ENCODE results near the gene ESAM.
A peak's percentile ranks its signal among the peaks of the same experiment; 100 is the strongest.

The ESAM gene

DNA sequence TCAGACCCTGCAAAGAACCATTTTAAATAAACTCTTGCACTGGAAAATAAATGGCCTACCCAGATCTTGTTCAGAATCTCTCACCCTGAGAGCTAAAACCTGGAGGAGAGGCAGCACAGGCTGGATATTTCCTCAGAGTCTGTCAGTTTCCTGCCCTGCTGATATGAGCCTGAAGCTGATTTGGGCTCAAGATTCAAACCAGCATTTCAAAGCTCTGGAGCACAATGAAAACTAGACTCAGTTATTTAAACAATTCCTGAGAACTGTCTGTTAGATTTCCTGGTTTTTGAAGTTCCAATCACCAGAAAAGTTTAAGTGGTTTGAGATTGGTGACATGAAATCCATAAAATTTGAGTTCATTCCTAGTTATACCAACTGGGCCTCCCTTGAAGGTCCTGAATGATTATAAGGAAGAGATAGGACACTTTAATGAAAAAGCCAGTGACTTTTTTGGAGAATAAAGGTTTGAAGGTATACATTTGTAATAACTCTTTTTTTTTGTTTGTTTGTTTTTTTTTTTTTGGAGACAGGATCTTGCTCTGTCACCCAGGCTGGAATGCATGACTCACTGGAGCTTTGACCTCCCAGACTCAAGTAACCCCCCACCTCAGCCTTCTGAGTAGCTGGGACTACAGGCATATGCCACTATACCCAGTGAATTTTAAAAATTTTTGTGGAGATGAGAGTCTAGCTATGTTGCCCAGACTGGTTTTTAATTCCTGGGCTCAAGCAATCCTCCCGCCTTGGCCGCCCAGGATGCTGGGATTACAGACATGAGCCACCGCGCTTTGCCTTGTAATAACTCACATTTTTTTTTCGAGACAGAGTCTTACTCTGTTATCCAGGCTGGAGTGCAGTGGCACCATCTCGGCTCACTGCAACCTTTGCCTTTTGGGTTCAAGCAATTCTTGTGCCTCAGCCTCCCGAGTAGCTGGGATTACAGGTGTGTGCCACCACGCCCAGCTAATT lies 8.0 kb upstream of the ESAM start:
- DNase-seq, result peak; percentile 45

DNA sequence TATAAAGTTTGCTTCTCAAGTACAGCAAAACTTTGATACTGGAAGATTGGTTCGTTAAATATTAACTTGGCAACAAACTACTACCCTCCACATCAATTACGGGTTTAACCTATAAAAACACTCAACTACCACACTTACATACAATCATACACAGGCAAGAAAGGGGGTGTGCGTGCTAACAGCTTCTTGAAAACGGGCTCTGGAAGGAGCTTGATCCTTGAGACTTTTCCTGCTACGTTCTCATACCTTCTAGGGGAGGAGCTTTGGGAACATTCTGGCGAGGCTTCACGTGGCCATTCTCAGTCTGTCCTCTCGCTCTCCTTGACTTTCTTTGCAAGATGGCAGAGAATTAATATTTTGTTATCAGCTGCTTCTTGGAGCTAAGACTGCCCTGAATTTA lies 6.8 kb upstream of the ESAM start:
- DNase-seq, result no peak

DNA sequence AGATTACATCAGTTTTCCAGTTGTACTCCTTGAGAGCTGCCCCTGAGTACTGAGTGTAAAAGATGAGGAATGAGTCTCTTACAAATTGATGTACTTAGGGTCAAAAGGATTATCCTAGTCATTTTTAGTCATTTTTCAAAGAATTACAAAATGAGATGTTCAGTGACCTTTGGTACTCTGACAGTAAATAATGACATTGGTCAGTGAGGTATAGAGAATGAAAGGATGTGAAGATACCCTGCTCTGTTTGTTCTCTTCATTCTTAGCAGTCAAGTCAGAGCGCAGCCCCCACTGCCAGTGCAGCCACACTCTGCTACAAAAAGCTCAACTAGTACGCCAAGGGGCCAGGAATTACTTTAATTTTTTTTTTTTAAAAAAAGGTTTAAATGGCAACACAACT lies 4.1 kb upstream of the ESAM start:
- no peak for DNase-seq

DNA sequence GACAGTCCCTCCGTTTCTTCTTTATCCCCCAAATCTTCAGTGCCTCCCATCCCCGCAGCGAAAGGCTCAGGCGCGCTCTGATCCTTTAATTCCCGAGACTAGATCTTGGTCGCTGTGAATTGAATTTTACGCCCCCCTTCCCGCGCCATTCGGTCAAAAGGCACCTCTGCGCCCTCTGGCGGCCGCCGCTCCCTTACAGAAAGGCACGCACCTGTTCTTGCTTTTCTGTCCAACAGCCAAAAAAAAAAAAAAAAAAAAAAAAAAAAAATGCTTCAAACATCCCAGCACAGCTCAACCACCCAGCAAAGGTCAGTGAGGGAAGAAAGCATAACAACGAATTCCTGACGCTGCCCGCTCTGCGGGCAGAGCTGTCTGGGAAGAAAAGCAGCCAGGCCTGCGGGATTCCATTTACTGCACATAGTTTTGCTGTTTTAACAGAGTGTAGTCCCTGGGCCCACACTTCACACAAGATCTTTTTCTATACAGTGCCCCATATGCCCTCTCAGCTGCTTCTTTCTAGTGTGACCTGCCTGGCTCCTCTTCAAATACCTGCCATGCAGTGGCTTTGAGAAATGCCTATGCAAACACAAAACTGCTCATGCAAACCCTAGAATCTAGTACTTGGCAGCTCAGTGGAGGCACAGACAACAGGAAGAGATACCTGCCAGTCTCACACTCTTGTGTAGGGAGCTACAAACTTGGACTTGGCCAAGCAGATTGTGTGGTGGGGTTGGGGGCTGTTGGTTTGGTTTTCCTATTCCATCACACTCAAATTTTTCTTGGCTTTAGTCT lies 1.3 kb upstream of the ESAM start:
- peak; percentile 56 for DNase-seq

DNA sequence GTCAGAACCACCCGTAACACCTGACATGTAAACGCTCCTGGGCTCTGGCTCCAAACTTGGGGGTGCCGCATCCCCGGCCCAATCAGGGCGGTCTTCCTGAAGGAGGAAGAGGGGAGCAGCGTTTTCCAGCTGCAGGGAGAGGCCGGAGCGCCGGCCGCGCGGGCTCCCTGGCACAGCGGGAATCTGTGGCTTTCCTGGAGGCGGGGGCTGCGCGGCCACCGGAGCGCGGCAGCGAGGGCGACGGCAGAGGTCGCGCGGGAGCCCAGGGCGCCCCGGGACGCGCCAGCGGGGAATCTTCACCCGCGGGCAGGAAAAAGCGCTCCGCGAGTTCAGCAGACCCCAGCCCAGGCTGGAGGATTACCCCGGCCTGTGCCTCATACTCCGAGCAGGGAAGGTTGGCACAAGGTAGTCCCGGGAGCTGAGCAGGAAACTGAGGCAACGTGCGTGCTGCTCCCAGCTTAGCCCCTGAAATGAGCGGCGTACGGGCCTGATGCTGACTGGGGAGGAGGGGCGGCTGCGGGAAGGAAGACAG lies 600 bp upstream of the ESAM start:
- DNase-seq, result no peak

DNA sequence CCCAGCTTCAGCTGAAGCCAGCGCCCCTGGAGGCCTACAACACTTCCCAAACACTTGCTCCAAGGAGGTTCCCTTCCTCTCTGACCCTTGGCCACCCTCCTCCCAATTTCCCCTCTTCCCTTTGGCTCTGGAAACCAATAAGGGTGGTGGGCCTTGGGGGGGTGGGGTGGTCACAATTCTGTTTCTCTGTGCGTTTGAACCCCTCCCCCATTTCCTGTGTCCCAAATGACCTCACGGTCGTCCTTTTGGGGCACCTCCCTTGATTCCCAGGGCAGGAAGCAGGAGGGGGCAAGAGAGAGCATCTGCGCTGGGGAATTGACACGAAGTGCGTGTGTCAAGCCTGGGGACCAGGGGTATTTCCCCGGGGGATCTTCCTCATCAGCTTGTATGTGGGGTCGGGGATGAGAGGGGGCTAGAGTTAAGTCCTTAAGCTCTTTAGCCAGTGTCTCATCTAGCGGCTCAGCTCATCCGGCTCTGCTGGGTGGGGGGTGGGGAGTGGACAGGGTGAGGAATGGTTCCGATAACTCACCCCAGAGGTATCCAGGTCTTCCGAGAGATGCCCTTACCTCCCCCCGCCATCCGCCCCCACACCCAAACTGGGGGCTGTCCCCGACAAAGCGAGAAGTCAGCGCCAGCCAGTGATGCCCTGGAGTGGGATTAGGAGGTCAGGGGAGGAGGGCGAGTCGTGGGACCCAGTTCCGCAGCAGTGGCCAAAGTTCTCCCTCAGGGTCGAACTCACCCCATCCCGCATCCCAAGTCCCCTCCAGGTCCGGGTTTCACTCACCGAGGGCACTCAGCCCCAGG lies 587 bp downstream of the ESAM start:
- no peak for DNase-seq

DNA sequence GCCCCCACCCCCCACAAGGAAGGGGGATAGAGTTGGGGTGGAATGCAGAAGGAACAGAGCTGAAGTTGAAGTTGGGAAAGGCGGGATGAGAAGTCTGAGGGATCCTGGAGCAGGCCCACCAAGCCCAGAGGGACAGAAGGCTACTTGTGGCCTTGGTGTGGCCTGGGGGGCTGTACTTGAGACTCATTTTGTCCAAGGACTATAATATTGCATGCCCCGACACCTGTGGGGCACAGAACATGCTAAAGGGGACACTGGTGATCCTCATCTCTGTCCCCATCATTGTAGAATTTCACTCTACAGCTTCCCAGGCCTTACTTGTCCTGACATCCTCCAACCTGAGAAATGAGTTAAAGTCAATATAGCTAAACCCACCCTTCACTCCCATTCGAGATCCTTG lies 1.3 kb downstream of the ESAM start:
- no peak for DNase-seq

DNA sequence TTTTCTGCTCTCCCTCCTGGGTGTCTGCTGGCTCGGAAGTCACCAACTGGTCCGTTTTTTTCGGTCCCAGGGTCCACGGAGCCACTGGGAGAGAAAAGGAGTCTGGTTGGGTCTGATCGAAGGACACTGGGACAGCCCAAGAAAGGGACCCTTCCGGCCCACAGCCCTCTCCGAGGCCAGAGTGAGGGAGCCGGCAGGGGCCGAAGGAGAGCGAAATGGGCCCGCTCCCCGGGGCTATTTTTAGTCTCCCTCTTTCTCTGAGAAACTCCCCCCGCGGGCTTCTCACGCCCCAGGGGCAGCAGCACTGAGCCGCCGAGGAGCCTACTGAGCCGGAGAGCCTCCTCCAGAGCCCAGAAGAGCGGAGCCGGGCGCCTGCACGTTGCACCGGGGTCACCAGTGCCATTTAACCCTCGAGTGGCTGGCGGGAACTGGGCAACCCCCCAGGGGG lies 1.9 kb downstream of the ESAM start:
- DNase-seq, result no peak

DNA sequence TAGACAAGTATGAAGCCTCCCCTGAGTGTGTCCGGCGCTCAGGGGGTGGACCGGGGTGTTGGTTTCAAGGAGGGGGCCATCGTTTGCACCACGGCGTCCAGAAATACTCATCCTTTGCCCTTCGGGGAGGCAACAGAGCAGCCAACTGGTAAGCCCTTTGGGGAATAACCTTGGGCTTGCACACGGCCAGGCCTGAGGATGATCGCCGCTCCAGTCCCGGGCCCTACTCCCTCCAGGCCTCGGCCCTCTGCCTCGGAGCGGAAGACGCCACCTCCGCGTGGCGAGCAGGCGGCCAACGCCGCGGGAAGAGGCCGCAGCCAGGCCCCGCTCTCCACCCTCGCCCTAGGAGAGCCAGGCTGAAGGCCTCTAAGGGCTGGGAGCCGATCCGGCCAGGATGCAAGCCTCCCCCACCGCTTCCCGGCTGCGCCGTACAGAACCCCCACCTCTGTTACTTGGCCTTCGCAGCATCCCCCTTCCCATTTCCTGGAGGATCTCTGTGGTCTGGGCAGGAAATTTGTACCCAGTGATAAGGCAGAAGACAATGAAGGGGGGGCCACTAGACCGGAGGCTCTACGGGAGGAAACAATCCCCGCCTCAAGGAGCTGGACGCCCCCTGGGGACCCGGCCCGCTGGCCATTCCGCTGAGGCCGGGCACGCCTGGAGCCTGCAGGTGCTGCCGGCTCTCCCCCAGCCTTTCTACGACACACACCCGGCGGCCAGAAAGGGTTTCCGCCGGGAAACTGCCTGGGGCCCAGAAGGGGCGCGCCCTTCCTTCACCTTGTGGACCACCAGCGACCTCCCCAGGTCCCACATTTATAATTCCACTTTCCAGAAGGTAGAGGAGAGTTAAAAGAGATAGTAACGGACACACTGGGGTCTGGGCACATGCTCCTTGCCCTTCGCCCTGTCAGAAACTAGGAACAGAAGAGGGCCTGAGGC lies 2.6 kb downstream of the ESAM start:
- no peak for DNase-seq

DNA sequence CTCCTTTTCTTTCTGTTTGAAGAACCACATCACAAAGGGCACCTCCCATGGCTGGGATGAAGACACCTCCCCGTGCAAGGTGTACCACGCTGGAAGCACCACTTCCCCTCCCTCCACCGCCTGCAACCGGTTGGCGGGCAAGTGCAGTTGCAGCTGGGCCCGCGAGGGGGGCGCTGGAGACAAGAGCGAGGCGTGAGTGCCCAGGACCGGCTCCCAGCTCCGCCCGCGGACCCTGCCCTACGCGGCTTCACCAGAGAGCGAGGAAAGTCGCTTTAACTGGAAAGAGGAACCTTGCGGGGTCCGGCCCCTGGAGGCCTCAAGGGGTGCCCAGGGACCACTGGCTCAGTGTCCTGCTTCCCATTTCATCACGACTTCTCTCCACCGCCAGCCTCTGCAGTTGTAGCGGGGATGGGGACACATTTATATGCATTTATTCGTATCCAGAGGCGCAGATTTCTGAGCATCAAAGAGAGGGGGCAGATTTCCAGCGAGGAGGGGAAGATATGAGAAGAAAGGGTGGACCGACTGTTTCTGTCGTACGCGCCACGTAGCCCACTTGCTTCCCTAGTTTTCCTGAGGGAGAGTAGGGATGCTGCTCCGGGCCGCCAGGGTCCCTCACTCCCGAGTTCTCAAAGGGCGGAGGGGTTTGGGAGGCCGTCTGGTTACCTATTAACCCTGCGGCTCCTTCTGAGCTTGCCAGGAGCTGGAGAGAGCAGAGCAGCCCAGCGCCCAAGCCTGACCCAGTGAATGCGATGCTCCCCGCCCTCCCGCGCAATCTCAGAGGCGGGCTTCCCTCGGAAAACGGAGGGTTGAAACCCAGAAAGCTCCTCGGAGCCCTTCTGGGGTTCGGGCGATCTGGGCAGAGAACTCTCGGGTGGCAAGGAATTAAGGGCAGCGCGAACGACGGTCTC lies 3.5 kb downstream of the ESAM start:
- peak; percentile 37 for DNase-seq

DNA sequence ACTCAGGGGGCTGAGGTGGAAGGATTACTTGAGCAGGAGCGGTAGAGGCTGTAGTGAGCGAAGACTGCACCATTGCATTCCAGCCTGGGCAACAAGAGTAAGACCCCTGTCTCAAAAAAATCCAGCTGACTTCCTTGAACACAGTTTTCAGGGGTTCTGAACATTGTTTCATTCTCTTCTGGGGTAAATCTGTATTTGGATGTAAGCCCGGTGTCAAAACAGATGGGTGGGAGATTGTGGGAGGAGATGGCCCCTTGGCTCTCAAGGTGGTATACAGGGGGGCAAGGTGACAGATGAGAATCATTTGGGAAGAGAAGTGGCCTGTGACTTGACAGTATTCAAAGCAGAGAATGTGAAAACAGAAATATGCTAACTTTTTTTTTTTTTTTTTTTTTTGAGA lies 4.8 kb downstream of the ESAM start:
- no peak for DNase-seq

DNA sequence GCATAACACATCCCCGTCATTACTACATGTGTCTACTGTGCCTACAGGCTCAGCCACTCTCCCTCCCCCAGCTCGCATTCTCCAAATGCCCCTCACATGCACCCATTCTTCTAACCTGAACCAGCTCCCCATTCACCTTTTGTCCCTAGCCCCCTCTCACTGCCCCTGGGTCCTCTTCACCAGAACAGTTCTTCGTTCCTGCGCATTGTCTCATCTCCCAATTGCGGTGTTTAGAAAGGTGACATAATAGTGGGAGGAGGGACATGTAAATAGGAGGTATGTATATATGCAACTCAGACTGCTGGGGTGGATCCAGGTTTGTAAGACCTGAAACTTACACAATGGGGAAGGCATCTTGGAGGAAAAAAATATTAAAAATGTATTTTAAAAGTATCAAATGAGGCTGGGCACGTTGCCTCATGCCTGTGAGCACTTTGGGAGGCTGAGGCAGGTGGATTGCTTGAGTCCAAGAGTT lies 5.3 kb downstream of the ESAM start:
- DNase-seq, result no peak

DNA sequence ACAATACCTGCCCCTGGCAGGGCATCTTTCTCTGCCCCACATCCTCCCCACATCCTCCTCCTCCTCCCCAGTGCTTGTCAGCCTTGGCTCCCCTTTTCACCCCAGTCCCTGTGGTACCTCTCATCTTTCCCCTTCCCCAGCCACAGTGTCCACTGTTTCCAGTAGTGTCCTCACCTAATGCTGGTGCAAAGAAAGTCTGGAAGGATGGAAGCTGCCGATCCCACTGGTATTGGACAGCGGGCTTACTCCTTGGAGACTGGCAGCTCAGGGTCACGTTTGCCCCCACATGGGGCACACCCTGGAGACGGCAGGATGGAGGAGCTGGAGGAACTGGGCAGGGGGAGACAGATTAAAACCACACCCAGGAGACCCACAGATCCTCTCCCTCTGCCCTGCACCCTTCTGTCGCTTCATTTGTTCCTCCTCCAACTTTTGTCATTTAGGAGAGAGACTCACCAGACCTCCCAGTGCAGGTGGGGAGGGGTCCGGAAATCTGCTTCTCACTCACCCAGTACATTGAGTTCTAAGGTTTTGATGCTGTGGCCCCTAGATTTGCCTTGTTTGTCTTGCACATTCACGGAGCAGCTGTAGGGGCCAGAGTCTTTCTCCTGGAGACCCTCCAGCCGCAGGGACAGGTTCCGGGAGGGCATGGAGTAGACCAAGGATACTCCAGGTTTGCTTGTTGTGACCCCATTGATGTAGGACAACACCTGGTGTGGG lies 5.9 kb downstream of the ESAM start:
- no peak for DNase-seq

DNA sequence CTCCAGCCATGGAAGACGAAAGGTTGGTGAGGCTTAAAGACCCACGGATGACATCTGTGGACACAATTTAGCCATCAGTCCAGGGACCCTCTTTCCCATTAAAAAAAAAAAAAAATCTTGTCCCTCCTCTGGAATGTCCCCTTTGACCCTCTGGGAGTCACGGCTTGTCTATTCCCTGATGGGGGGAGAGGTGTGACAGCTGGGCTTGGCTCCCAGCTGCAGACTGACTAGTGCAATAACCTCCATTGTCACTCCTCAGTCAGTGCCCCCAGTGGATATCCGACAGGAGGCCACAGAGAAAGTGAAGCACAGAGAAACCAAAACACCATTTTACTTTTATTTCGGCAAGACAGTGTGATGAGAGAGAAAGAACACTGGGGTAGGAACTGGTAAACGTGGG lies 7.4 kb downstream of the ESAM start:
- DNase-seq, result no peak

DNA sequence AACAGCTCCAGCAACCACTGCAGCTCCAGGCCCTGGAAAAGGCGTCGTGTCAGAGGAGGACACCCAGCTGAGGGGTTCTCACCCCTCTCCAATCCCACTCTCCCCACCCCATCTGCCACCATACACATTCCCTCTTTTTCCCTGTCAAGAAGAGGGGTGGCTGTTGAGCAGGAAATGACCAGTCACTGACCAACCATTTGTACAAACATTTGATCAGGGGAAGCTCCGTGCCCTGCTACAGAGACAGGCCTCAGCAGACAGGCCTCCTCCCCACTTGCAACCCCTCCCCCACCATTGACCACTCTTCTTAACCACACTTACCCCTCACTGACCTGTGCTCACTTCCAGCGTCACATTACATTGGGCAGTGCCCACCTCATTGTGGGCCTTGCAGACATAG lies 7.8 kb downstream of the ESAM start:
- no peak for DNase-seq

DNA sequence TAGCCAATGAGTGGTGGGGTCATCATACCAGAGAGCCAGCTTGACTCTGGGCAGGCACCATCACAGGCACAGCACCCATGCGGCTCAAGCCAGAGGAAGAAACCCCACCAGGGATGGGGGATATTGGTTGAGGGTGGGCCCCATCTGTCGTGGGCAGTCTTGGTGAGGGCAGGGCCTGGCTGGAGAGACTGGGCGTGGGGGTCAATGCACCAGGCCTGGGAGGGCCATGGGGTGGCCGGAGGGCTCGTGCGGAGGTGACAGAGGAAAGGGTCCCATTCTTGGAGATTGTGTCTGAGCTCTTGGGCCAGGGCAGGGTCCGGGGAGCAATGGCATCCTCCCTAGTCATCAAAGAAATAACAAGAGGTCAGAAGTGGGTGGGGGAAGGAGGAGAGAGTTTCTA lies 8.5 kb downstream of the ESAM start:
- no peak for DNase-seq

DNA sequence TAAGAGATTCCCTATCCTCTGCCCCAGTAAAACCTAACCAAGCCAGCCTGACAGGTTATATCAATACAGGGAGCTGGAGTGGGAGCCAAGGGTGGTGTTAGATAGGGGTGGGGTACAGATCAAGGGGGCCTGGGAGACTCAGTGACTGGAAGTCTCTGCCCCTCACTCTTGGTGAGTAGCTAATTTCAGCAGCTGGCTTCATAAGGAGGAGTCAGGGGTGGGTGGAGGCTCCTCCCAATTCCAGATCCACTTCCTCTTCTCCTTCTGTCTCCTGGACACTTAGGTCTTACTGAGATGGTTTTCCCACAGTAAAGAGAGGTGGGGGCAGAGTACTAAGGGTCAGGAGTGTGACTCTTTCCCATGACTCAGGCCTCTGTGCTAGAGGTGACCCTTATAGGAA lies 8.9 kb downstream of the ESAM start:
- DNase-seq, result no peak

DNA sequence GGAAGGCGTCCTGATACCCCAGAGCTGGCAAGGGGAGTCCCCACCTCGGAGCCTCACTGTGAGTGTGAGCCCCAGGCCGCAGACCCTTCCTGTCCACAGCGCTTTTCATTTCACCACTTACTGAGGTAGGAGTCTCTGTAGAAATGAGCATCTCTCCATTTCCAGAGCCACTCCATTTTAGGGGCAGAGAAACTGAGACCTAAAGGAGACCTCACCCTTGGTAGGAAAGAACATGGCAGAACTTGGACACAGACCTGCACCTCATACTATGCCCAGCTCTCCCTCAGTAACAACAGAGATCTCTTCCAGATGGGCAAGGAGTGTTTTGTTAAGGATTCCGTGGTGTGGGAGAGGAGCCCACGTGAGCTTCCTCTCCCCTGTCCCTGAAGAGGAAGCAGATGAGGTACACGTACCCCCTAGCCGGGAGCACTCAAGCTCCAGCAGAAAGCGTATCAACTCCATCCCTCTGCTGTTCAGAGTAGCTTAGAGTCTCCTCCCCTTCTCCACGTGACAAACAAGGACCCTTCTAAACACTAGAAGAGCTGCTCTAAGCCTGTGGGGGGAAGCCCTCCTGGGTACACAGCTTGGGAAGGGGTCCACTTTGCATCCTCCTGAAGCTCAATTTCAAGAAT lies 9.5 kb downstream of the ESAM start:
- DNase-seq, result no peak

DNA sequence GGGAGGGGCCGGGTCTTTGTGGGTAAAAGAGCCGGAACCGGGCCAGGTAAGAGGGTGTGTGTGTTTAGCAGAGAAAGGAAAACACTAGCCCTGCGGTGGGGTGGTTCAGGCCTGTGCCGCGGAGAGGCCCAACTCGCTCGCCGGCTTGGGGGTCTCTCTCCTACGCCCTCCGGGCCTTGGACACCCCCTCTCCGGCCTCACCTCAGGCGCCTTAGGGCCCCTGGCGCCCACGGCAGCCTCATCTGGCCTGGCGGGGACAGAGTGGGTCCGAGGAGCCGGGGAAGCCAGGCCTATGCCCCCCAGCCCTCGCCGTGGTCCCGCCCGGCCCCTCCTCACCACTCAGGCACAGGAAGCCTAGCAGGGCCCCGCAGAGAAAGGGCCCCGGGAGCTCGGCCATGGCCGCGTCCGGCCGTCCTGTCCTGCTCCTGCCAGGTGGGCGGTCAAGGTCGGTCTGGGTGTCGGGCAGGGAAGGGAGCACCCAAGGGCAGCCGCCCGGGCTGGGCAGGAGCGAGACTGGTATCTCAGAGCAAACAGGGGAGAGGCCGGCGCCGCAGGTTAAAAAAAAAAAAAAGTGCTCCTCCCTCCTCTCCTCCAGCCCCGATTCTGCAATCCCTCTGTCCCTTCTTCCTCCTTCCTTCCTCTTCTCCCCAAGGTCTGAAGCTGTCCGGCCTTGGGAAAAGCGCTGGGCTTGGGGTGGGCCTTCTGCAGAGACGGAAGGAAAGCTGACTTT lies 10.2 kb downstream of the ESAM start, which contains the start of gene VSIG2:
Gene VSIG2 (minus strand): TSS at position 515 of the 730 bp plus-strand sequence. CDS start 118 bp downstream, at position 397.
- no peak for DNase-seq
